Measurements from ENCODE around the gene SPTBN1.

- TF ChIP-seq CTCF (IDR thresholded peaks at IDR 0.05) (no peak), POLR2A (IDR thresholded peaks at IDR 0.05) (no peak)
Observed at GRCh38 chr2:54419855-54420523, 36.1 kb upstream of the SPTBN1 start.
